Measurements from ENCODE around the gene ZNF366. TPM values are rescaled to one million over a fixed set of nuclear protein-coding genes. Genes with fewer than 3 reads are reported as not detected.
A peak's percentile ranks its signal among the peaks of the same experiment; 100 is the strongest.

Gene ZNF366
- total RNA-seq, 1 donor = not detected

DNA sequence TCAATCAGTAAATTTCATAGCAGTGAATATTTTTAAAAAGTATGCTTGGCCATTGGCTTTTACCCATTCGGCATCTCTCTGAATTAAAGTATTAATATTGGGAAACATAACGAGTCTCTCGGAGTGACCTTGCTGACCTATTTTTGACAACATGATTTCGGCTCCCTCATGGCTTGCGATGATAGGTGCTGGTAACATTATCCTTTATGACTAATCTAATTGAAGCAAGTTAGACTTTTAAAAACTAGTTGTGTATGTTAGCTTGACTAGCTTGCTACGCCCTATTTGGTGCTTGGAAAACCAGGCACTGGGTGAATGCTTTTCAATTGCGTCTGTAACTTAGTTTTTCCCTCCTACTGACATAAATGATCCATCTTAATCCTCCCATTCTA, 1.1 kb downstream of the ZNF366 start:
- TF ChIP-seq, protein P1, sequence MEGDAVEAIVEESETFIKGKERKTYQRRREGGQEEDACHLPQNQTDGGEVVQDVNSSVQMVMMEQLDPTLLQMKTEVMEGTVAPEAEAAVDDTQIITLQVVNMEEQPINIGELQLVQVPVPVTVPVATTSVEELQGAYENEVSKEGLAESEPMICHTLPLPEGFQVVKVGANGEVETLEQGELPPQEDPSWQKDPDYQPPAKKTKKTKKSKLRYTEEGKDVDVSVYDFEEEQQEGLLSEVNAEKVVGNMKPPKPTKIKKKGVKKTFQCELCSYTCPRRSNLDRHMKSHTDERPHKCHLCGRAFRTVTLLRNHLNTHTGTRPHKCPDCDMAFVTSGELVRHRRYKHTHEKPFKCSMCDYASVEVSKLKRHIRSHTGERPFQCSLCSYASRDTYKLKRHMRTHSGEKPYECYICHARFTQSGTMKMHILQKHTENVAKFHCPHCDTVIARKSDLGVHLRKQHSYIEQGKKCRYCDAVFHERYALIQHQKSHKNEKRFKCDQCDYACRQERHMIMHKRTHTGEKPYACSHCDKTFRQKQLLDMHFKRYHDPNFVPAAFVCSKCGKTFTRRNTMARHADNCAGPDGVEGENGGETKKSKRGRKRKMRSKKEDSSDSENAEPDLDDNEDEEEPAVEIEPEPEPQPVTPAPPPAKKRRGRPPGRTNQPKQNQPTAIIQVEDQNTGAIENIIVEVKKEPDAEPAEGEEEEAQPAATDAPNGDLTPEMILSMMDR (IDR thresholded peaks at IDR 0.05; ENCODE audit: insufficient read depth, low read length) = no peak
- no peak overlapping the region for H3K4me3 ChIP-seq (ENCODE audit: low read depth, low read length)
- no peak for DNase-seq (ENCODE audit: low read depth)

DNA sequence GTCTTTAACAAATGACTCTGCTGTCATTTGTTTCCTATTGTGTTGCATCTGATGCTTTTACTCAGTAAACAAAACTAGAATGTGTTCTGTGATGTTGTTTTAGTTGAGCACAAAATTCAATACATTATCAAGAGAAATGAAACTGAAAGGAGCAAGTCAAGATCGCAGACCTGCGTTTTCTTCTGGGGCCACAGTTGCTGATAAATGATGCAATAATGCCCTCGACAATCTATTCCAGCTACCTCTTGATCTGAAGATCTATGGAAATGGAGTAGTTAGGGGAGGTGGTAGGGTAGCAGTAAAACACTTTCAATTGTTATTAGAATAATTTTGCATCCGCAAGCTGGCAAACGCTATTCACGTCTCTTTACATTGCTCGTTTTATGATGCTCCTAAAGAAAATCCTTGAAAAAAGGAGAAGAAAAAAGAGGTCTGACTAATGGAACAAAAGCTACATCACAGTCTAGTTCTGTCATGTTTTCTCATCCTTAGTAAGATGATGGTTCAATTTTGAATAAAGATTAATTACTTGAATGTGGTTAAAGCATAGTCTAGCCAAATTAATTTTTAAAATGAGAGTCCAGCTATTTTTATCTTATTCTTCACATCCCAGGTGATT, 1.6 kb downstream of the ZNF366 start:
- DNase-seq (ENCODE audit: low read depth) = no peak
- TF ChIP-seq, protein P1 (IDR thresholded peaks at IDR 0.05; ENCODE audit: insufficient read depth, low read length) = no peak

DNA sequence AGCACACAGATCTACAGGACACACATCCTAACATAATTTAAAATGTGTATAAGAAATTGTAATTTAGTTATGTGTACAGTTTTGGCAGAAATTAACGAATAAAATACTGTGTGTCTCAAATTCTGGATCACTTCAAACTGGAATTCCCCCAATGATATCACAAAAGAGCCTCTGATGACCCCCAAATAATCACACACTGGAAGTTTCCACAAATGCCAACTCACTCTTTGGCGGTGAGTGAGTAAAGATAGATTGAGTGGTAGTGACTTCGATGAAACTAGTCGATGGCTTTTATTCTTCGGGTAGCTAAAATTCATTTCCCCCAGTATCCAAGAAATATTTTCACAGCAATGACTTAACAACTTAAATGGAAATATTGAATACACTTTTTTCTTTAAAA, 2.2 kb downstream of the ZNF366 start:
- DNase-seq (ENCODE audit: low read depth) = no peak
- TF ChIP-seq, protein P1 (IDR thresholded peaks at IDR 0.05; ENCODE audit: insufficient read depth, low read length) = no peak
- no peak overlapping the region for H3K4me3 ChIP-seq (ENCODE audit: low read depth, low read length)

More for the DNA sequence above, 1.6 kb downstream of the ZNF366 start:
- no peak overlapping the region for H3K4me3 ChIP-seq (ENCODE audit: low read depth, low read length)

DNA sequence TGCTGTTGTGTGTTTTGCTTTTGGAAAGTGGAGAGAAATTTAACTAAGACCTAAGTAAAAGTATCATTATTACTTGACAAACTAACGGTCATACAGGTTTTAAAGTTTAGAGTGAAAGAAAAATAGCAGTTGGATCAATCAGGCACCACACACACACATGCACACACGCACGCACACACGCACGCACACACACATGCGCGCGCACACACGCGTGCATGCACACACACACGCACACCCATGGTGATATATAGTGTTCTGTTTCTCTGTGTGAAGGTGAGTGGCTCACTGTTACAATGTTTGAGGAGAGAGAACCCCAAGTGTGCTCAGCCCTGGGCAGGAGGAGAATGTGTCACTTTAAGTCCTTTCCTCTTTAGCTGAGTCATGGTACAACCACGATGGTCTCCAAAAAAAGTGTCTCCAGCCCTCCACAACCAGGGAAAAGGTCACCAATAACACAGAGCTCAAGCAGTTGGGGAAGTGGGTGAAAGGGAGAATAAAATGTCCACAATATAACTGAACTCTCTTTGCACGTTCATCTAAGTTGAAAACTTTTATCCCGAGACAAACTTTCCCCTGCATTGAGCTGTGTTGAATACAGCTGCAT, 3.2 kb downstream of the ZNF366 start:
- TF ChIP-seq, protein P1 (IDR thresholded peaks at IDR 0.05; ENCODE audit: insufficient read depth, low read length) = no peak
- no peak for DNase-seq (ENCODE audit: low read depth)
- H3K4me3 ChIP-seq (ENCODE audit: low read depth, low read length) = no peak overlapping the region

DNA sequence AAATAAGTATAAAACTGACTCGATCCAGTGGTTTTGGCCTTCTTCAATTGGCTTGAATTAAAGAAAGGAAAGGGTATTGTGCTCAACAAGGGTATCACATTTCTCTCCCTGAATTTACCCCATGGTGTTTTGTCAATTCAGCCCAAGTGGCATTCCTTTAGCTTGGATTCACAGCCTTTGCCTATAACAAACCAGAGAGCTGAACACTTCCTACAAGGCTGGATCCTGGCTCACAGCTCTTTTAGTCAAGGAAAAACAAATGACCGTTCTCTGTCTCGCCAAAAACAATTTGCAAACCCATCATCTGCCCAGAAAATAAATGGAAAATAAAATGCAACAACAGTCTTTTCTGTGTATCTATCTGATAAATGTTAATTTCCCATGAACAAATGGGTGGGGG, 5.7 kb downstream of the ZNF366 start:
- no peak overlapping the region for H3K4me3 ChIP-seq (ENCODE audit: low read depth, low read length)
- TF ChIP-seq, protein P1 (IDR thresholded peaks at IDR 0.05; ENCODE audit: insufficient read depth, low read length) = no peak
- peak; percentile 61 for DNase-seq (ENCODE audit: low read depth)

DNA sequence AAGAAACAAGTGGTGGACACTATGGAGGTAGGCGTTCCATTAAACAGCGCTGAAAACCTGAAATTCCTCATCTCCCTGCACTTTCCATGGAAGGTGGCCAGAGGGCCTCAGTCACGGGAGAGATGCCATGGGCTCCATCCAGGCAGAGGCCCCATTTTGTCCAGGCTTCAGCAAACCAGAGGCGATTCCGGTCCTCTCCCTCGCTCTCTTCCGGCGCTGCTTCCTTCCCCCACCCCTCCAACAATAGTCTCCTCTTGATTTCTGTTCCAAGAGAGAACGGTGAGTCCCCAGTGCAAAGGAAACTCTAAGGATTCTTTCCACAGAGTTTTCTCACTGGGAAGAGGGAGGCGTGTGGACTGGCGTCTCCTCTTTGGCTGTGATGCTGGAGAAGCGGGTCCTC, 7.5 kb downstream of the ZNF366 start:
- DNase-seq (ENCODE audit: low read depth) = no peak
- TF ChIP-seq, protein P1 (IDR thresholded peaks at IDR 0.05; ENCODE audit: insufficient read depth, low read length) = no peak
- no peak overlapping the region for H3K4me3 ChIP-seq (ENCODE audit: low read depth, low read length)

Measured in fibroblast of the aortic adventitia (primary cell).